GM23248 (cell line): ENCODE results near the gene ARHGEF7. TPM values are rescaled to one million over a fixed set of nuclear protein-coding genes. Genes with fewer than 3 reads are reported as not detected.

Source experiments
- DNase-seq: peaks from one replicate; pipeline ENCODE4 v3.0.0-alpha.2; 2015
- H2AFZ ChIP-seq: fragments of 200-600 bp; sonication (generic); 2 replicates; pipeline ENCODE4 v1.6.1; 2016; ENCODE audit warnings: antibody characterized with exemption
- H3F3A ChIP-seq: fragments of 200-600 bp; sonication (generic); 2 replicates; pipeline ENCODE4 v1.6.1; 2016; ENCODE audit warnings: mild to moderate bottlenecking, antibody characterized with exemption, mixed run types; ENCODE audit not compliant: insufficient read depth
- H3K27ac ChIP-seq: fragments of 200-600 bp; sonication (generic); 2 replicates; pipeline ENCODE4 v1.5.1; 2016; ENCODE audit warnings: mild to moderate bottlenecking
- H3K27me3 ChIP-seq: fragments of 200-600 bp; sonication (generic); replicated peaks from 2 replicates; pipeline ENCODE4 v1.6.1; 2016; ENCODE audit warnings: mild to moderate bottlenecking; ENCODE audit not compliant: insufficient read depth
- H3K36me3 ChIP-seq: fragments of 200-600 bp; sonication (generic); 2 replicates; pipeline ENCODE4 v1.6.1; 2016; ENCODE audit warnings: low read depth, mild to moderate bottlenecking
- H3K4me1 ChIP-seq: fragments of 200-600 bp; sonication (generic); 2 replicates; pipeline ENCODE4 v1.6.1; 2016; ENCODE audit warnings: mild to moderate bottlenecking; ENCODE audit not compliant: insufficient read depth
- H3K4me2 ChIP-seq: fragments of 200-600 bp; sonication (generic); one replicate; pipeline ENCODE4 v1.6.1; 2016; ENCODE audit warnings: mild to moderate bottlenecking; ENCODE audit not compliant: unreplicated experiment
- H3K4me3 ChIP-seq: fragments of 200-600 bp; sonication (generic); 2 replicates; pipeline ENCODE4 v1.5.1; 2016; ENCODE audit warnings: mild to moderate bottlenecking
- H3K79me2 ChIP-seq: fragments of 200-600 bp; sonication (generic); 2 replicates; pipeline ENCODE4 v1.6.1; 2016; ENCODE audit warnings: mild to moderate bottlenecking; ENCODE audit not compliant: insufficient read depth
- H3K9ac ChIP-seq: fragments of 200-600 bp; sonication (generic); 2 replicates; pipeline ENCODE4 v1.6.1; 2016; ENCODE audit warnings: mild to moderate bottlenecking
- H3K9me2 ChIP-seq: fragments of 200-600 bp; sonication (generic); 2 replicates; pipeline ENCODE4 v1.6.1; 2016; ENCODE audit warnings: mixed run types, mild to moderate bottlenecking, moderate library complexity; ENCODE audit not compliant: insufficient read depth
- H3K9me3 ChIP-seq: fragments of 200-600 bp; sonication (generic); one replicate; pipeline ENCODE4 v1.6.1; 2017; ENCODE audit warnings: low read depth
- H4K20me1 ChIP-seq: fragments of 200-600 bp; sonication (generic); 2 replicates; pipeline ENCODE4 v1.6.0; 2016; ENCODE audit not compliant: insufficient read depth
- EZH2 ChIP-seq: fragments of 200-600 bp; sonication (generic); IDR thresholded peaks from 2 replicates; pipeline ENCODE4 v1.6.1; 2018; ENCODE audit warnings: antibody characterized with exemption, mild to moderate bottlenecking; ENCODE audit not compliant: insufficient read depth, poor library complexity, severe bottlenecking
- EZH2phosphoT487 ChIP-seq: fragments of 200-600 bp; sonication (generic); IDR thresholded peaks from 2 replicates; pipeline ENCODE4 v1.6.1; 2018; ENCODE audit warnings: antibody characterized with exemption, moderate library complexity, mild to moderate bottlenecking, low read depth; ENCODE audit not compliant: insufficient read depth
- WGBS, 2 experiments: methylation state at CpG; one replicate each; pipeline ENCODE4 v1.1.6; 2015 to 2017; ENCODE audit warnings: low lambda C conversion rate in 2 of 2, low coverage in 1 of 2; ENCODE audit errors: missing lambda C conversion rate in 2 of 2; 5-methylcytosine and 5-hydroxymethylcytosine counted together
- in situ Hi-C: fragments of 300-500 bp; cut with MboI; formaldehyde crosslinking; loops from 2 replicates; pipeline ENCODE4 v1.15.0; 2020
- polyA plus RNA-seq: library from polyadenylated mRNA; unstranded; fragments of >200 nt; fragmentation: Nextera tagmentation; extraction: Ambion mirVana; gene quantifications from 2 replicates; pipeline ENCODE4 v1.2.1, GENCODE V29; 2016
- total RNA-seq: library from RNA; depleted of rRNA; stranded (reverse); fragments of >200 nt; shearing (Covaris generic); gene quantifications from 2 replicates; pipeline ENCODE4 v1.2.3, GENCODE V29; 2014

The ARHGEF7 gene
- total and polyA plus RNA-seq, 2 experiments from 2014 or later = 19.0 to 23.0 TPM

DNA sequence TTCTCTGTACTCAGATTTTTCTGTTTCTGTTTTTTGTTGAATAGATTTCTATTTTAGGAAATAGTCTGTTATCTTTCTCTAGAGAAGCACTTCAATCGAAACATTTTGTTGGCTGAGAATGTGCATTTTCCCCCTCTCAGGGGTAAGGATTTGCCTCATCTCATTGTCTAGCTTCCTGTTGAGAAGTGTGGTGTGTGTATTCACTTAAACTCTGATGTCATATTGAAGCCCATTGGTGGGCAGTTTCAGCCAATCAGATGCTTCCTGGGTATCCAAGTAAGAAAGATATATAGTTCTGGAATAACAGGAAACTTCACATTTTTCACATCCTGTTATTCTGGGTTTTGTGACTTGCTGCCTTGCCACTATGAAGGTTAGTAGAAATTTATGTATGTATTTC lies 87.6 kb downstream of the ARHGEF7 start:
- no peaks in the 10 kb centered on the region for H3K27me3 ChIP-seq
- H2AFZ ChIP-seq = no peak overlapping the region
- no peak overlapping the region for H3K9ac ChIP-seq
- H4K20me1 ChIP-seq = peaks cover 5% of the 10 kb centered on the region; the same call in 1 of the 2 replicates
- H3K9me3 ChIP-seq = no peaks in the 10 kb centered on the region
- peaks cover 26% of the 10 kb centered on the region for H3K4me1 ChIP-seq
- H3K36me3 ChIP-seq = no peaks in the 10 kb centered on the region
- DNase-seq = peak; percentile 62
- no peak overlapping the region for H3K4me2 ChIP-seq
- no peak overlapping the region for H3K4me3 ChIP-seq
- in situ Hi-C loops = loop anchor here (25.0 kb wide), 1 partner anchor 265 kb away; no protein-coding TSS in a partner anchor
- no peaks in the 10 kb centered on the region for H3K9me2 ChIP-seq
- TF ChIP-seq EZH2phosphoT487 = no peak
- TF ChIP-seq EZH2 = no peak
- WGBS, 2 experiments = 25 to 53% methylated on average over 1 of the region's 1 CpG
- no peak overlapping the region for H3K27ac ChIP-seq
- H3F3A ChIP-seq = 0 out of 2 replicates have a peak, but pooled peaks cover 4% of the 10 kb centered on the region
- H3K79me2 ChIP-seq = peaks cover 95% of the 10 kb centered on the region

DNA sequence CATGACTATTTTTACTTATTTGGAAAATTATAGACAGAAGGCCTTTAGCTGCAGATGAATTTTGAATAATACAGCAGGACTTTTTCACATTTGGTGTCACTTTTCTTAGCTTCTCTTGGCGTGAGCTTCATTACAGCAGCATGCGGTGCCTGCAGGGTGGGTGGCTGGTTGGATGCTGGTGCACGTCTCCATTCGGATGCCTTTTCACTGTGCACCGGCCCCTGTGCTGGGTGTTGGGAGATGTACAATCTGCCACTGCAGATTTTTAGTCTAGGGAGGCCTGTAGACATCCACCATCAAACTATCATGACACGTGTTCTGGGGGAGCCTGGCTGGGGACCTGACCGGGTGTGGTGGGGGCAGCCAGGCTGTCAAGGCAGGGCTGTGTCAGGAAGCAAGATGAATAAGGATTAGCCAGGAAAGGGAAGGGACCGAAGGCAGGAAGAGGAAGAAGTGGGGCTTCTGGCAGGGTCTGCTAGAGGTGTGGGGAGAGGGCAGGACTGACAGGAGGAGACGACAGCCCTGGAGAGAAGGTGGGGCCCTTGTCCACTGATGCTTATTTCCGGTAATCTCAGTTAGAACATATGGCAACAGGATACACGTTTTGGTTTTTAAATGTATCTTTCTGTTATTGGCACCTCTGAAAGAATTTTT lies 88.8 kb downstream of the ARHGEF7 start:
- H3K4me2 ChIP-seq = peak overlapping the region; percentile 69

DNA sequence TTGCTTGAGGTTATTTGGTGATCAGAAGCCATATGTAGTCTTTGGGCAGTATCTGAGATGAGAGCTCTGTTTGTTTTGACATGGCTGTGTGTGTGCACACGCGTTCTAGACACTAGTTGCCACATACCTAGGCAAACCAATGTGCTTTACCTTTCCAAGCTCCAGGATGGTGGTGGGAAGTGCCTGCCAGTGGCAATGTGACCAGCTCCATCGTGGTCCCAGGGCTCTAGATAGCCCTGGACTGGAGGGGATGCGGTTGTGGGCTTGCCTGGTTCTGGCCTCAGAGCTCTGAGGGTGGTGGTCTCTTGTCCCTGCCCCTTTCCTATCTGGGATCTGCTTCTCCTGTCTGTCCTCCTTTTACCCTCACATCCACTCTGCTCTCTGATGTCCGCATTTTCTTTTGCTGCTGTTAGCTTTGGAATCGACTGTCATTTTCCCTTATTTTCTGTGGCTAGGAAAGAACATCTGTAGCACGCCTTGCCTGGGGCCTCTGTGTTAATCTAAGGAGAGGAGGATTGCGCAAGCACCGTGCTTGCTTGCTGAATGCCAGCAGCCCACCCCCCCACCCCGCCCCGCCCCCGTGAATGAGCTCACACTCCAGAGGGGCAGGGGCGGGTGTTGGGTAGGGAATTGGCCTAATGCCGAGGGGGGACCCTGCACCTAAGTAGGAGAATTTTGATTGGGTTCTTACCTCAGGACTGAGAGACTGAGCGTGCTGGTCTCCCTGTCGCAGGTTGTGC lies 89.5 kb downstream of the ARHGEF7 start:
- Histone ChIP-seq H3K36me3 (no peaks in the 10 kb centered on the region), H3K4me1 (peaks cover 28% of the 10 kb centered on the region), H3K27me3 (no peaks in the 10 kb centered on the region), H3F3A (peaks cover 4% of the 10 kb centered on the region; the same call in 1 of the 2 replicates), H3K9me3 (no peaks in the 10 kb centered on the region), H3K27ac (peak overlapping the region; percentile 49), H3K4me2 (peak overlapping the region; percentile 69), H3K9ac (peak overlapping the region; percentile 62), H3K79me2 (peaks cover 95% of the 10 kb centered on the region), H4K20me1 (peaks cover 5% of the 10 kb centered on the region; the same call in 1 of the 2 replicates), H3K9me2 (no peaks in the 10 kb centered on the region), H2AFZ (no peak overlapping the region), H3K4me3 (peak overlapping the region; percentile 40)
- TF ChIP-seq EZH2 (no peak), EZH2phosphoT487 (no peak)
- peak; percentile 88 for DNase-seq
- in situ Hi-C loops = loop anchor here (25.0 kb wide), 1 partner anchor 267 kb away; no protein-coding TSS in a partner anchor
- WGBS, 2 experiments = 38 to 45% methylated on average over 14 to 16 of the region's 16 CpGs

More for the DNA sequence above, 88.8 kb downstream of the ARHGEF7 start:
- Histone ChIP-seq H4K20me1 (peaks cover 5% of the 10 kb centered on the region; the same call in 1 of the 2 replicates), H3K36me3 (no peaks in the 10 kb centered on the region), H3K9me2 (no peaks in the 10 kb centered on the region), H2AFZ (no peak overlapping the region), H3K4me3 (no peak overlapping the region), H3K9ac (no peak overlapping the region; the same call in 1 of the 2 replicates), H3K79me2 (peaks cover 95% of the 10 kb centered on the region), H3K4me1 (peaks cover 26% of the 10 kb centered on the region), H3K27ac (no peak overlapping the region), H3K27me3 (no peaks in the 10 kb centered on the region), H3F3A (0 out of 2 replicates have a peak, but pooled peaks cover 4% of the 10 kb centered on the region), H3K9me3 (no peaks in the 10 kb centered on the region)
- in situ Hi-C loops = loop anchor here (25.0 kb wide), 1 partner anchor 267 kb away; no protein-coding TSS in a partner anchor
- no peak for DNase-seq
- 42 to 46% methylated on average over 11 of the region's 11 CpGs for WGBS, 2 experiments
- TF ChIP-seq EZH2phosphoT487 = no peak
- no peak for TF ChIP-seq EZH2

DNA sequence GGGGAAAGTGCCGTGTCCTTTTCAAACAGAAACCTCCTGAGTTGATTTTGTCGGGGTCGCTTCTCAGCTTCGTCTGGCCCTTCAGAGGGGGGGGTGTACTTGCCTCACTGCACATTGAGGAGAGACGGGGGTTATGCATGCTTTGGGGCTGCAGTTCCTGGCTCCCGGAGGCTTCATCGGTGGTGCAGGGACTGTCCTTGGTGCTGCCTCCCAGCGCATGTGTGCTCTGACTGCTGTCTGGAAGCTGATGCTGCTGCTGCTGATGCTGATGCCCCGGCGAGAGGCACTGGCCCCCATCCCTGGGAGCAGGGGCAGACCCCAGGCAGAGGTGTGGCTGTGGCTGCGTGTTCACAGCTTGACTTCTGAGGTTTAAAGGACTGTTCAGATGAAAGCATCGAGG lies 91.0 kb downstream of the ARHGEF7 start:
- in situ Hi-C loops = loop anchor here (25.0 kb wide), 1 partner anchor 269 kb away; no protein-coding TSS in a partner anchor
- H3K79me2 ChIP-seq = peaks cover 94% of the 10 kb centered on the region
- WGBS, 2 experiments = 82 to 83% methylated on average over 12 of the region's 12 CpGs
- H3K4me1 ChIP-seq = peaks cover 42% of the 10 kb centered on the region
- H2AFZ ChIP-seq = no peak overlapping the region
- H3K4me2 ChIP-seq = no peak overlapping the region
- no peak overlapping the region for H3K9ac ChIP-seq
- no peak for DNase-seq
- no peak for TF ChIP-seq EZH2
- no peak for TF ChIP-seq EZH2phosphoT487
- H3F3A ChIP-seq = peaks cover 20% of the 10 kb centered on the region
- no peak overlapping the region for H3K27ac ChIP-seq
- no peaks in the 10 kb centered on the region for H3K9me2 ChIP-seq
- no peaks in the 10 kb centered on the region for H4K20me1 ChIP-seq
- H3K36me3 ChIP-seq = no peaks in the 10 kb centered on the region
- H3K27me3 ChIP-seq = no peaks in the 10 kb centered on the region
- H3K4me3 ChIP-seq = no peak overlapping the region
- H3K9me3 ChIP-seq = no peaks in the 10 kb centered on the region
